ENCODE results near the gene SYF2. TPM values are rescaled to one million over a fixed set of nuclear protein-coding genes. Genes with fewer than 3 reads are reported as not detected.
A peak's percentile ranks its signal among the peaks of the same experiment; 100 is the strongest.

SYF2 gene
- total and polyA plus RNA-seq, 2 of the 13 experiments (the other 11 are each of a cell fraction or from before 2014, with no cell fraction given): 17.8 to 34.1 TPM

DNA sequence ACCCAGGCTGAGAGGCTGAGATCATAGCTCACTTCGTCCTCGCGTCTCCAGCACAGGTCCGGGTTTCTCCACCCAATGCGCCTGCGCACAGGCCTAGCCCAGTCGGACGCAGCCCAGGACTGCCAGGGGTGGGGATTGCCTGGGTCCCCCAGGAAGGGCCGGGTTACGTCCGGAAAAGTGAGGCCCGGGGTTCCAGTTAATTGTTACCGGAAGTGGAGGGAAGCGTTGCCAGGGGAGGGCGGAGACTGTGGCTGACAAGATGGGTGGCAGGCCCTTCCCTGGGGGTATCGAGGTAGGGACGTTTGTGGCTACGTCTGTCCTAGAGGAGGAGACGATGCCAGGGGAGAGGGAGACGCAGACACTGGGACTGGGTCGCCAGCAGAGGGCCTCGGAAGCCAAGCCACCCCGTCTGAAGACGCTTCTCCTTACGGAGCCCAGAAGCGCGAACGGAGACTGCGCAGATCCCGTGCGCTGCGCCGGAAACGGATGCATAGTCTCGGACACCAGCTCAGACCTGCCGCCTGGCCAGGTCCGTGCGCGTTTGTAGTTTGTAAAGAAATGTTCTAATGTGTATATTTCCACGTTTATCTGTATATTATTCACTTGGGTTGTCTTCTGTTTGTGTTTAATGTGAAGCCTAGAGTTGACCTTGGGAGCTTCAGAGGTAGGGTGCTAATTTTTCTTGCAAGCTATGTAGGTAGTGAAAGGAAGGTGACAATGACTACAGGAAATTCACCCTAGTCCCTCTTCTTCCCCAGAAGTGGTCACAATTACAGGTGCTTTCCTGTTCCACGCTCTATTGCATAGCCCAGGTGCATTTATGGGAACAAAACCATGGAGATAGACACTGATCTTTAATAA is 7.6 kb upstream of the SYF2 start (continued):
- TF ChIP-seq, protein P1, sequence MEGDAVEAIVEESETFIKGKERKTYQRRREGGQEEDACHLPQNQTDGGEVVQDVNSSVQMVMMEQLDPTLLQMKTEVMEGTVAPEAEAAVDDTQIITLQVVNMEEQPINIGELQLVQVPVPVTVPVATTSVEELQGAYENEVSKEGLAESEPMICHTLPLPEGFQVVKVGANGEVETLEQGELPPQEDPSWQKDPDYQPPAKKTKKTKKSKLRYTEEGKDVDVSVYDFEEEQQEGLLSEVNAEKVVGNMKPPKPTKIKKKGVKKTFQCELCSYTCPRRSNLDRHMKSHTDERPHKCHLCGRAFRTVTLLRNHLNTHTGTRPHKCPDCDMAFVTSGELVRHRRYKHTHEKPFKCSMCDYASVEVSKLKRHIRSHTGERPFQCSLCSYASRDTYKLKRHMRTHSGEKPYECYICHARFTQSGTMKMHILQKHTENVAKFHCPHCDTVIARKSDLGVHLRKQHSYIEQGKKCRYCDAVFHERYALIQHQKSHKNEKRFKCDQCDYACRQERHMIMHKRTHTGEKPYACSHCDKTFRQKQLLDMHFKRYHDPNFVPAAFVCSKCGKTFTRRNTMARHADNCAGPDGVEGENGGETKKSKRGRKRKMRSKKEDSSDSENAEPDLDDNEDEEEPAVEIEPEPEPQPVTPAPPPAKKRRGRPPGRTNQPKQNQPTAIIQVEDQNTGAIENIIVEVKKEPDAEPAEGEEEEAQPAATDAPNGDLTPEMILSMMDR (CRISPR knock-in tag; IDR thresholded peaks at IDR 0.05): peak; percentile 83
- TF ChIP-seq RXRB (CRISPR knock-in tag; IDR thresholded peaks at IDR 0.05; ENCODE audit: borderline replicate concordance): peak; percentile 39; the same call in 1 of the 2 replicates
- no peak for TF ChIP-seq PHF5A (CRISPR knock-in tag; IDR thresholded peaks at IDR 0.05; ENCODE audit: low read depth, unreplicated experiment)
- TF ChIP-seq PHF21A (CRISPR knock-in tag; IDR thresholded peaks at IDR 0.05): peak; percentile 78
- TF ChIP-seq HOXA3 (CRISPR knock-in tag; IDR thresholded peaks at IDR 0.05): peak; percentile 90
- no peak for TF ChIP-seq GTF2F1 (IDR thresholded peaks at IDR 0.05; ENCODE audit: low read length)
- TF ChIP-seq, protein P2, sequence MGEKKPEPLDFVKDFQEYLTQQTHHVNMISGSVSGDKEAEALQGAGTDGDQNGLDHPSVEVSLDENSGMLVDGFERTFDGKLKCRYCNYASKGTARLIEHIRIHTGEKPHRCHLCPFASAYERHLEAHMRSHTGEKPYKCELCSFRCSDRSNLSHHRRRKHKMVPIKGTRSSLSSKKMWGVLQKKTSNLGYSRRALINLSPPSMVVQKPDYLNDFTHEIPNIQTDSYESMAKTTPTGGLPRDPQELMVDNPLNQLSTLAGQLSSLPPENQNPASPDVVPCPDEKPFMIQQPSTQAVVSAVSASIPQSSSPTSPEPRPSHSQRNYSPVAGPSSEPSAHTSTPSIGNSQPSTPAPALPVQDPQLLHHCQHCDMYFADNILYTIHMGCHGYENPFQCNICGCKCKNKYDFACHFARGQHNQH (CRISPR knock-in tag; IDR thresholded peaks at IDR 0.05): peak; percentile 46; the same call in 1 of the 2 replicates
- no peak for TF ChIP-seq ZSCAN30 (CRISPR knock-in tag; IDR thresholded peaks at IDR 0.05)
- TF ChIP-seq ZNF510 (CRISPR knock-in tag; IDR thresholded peaks at IDR 0.05; ENCODE audit: low read depth): 0 out of 2 replicates have a peak, but pooled peaks have one; percentile 46
- TF ChIP-seq JDP2 (CRISPR knock-in tag; IDR thresholded peaks at IDR 0.05; ENCODE audit: borderline replicate concordance): no peak
- TF ChIP-seq ZNF850 (CRISPR knock-in tag; conservative IDR thresholded peaks at IDR 0.05): no peak
- no peak for TF ChIP-seq HNRNPUL1 (IDR thresholded peaks at IDR 0.05; ENCODE audit: low read depth, low read length)
- no peak for TF ChIP-seq ARNT (IDR thresholded peaks at IDR 0.05)
- TF ChIP-seq AGO1 (IDR thresholded peaks at IDR 0.05; ENCODE audit: low read depth, low read length, poor library complexity, severe bottlenecking): peak; percentile 98
- TF ChIP-seq, protein P3, sequence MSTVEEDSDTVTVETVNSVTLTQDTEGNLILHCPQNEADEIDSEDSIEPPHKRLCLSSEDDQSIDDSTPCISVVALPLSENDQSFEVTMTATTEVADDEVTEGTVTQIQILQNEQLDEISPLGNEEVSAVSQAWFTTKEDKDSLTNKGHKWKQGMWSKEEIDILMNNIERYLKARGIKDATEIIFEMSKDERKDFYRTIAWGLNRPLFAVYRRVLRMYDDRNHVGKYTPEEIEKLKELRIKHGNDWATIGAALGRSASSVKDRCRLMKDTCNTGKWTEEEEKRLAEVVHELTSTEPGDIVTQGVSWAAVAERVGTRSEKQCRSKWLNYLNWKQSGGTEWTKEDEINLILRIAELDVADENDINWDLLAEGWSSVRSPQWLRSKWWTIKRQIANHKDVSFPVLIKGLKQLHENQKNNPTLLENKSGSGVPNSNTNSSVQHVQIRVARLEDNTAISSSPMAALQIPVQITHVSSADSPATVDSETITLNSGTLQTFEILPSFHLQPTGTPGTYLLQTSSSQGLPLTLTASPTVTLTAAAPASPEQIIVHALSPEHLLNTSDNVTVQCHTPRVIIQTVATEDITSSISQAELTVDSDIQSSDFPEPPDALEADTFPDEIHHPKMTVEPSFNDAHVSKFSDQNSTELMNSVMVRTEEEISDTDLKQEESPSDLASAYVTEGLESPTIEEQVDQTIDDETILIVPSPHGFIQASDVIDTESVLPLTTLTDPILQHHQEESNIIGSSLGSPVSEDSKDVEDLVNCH (CRISPR knock-in tag; IDR thresholded peaks at IDR 0.05): 0 out of 2 replicates have a peak, but pooled peaks have one; percentile 40
- no peak for TF ChIP-seq RAD51 (IDR thresholded peaks at IDR 0.05; ENCODE audit: borderline replicate concordance)
- TF ChIP-seq, protein P4, sequence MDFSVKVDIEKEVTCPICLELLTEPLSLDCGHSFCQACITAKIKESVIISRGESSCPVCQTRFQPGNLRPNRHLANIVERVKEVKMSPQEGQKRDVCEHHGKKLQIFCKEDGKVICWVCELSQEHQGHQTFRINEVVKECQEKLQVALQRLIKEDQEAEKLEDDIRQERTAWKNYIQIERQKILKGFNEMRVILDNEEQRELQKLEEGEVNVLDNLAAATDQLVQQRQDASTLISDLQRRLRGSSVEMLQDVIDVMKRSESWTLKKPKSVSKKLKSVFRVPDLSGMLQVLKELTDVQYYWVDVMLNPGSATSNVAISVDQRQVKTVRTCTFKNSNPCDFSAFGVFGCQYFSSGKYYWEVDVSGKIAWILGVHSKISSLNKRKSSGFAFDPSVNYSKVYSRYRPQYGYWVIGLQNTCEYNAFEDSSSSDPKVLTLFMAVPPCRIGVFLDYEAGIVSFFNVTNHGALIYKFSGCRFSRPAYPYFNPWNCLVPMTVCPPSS (IDR thresholded peaks at IDR 0.05): no peak
- TF ChIP-seq ZNF501 (CRISPR knock-in tag; IDR thresholded peaks at IDR 0.05): peak; percentile 61
- TF ChIP-seq, protein P5, sequence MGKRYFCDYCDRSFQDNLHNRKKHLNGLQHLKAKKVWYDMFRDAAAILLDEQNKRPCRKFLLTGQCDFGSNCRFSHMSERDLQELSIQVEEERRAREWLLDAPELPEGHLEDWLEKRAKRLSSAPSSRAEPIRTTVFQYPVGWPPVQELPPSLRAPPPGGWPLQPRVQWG (CRISPR knock-in tag; IDR thresholded peaks at IDR 0.05; ENCODE audit: borderline replicate concordance, low read depth): no peak
- no peak for TF ChIP-seq ZNF644 (CRISPR knock-in tag; IDR thresholded peaks at IDR 0.05; ENCODE audit: low read depth)
- TF ChIP-seq ZBTB8A (CRISPR knock-in tag; IDR thresholded peaks at IDR 0.05; ENCODE audit: borderline replicate concordance, low read depth): no peak
- TF ChIP-seq ZNF547 (CRISPR knock-in tag; IDR thresholded peaks at IDR 0.05): 0 out of 2 replicates have a peak, but pooled peaks have one; percentile 45
- TF ChIP-seq SAP130 (CRISPR knock-in tag; IDR thresholded peaks at IDR 0.05; ENCODE audit: low read depth): peak; percentile 84
- no peak for TF ChIP-seq ZNF451 (CRISPR knock-in tag; IDR thresholded peaks at IDR 0.05)

Measured in HepG2 (cell line).